GM19397 (cell line): ENCODE data around the gene DLGAP5.

Experiments used
- ATAC-seq: cut with Tn5 transposase; IDR thresholded peaks from one replicate; pipeline ENCODE4 v1.9.1; 2021; ENCODE audit warnings: mild to moderate bottlenecking, moderate library complexity; ENCODE audit not compliant: unreplicated experiment

Gene DLGAP5

DNA sequence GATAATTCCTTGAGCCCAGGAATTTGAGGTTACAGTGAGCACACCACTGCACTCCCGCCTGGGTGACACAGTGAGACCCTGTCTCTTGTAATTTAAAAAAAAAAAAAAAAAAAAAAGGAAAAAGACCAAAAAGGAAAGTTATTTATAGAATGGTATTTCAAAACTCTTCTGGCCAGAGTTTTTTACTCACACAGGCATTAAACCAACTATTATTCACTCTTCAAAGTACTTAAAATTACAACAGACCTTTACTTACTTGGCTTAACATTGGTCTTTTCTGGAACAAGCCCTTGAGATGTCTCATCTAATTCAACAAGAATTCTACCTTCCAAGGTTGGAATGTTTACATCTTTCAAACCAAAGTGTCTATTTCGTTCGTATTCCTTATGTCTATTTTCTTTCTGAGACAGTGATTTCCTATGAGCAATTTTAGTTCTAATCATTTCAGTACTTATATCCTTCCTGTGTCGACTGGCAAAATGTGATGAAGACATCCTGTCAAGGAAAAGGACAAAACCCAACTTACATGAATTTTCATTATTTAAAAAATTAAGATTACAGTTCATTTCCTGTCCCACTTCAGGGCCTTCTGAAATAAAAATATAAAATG is 2.6 kb downstream of the DLGAP5 start:
- no peak for ATAC-seq

DNA sequence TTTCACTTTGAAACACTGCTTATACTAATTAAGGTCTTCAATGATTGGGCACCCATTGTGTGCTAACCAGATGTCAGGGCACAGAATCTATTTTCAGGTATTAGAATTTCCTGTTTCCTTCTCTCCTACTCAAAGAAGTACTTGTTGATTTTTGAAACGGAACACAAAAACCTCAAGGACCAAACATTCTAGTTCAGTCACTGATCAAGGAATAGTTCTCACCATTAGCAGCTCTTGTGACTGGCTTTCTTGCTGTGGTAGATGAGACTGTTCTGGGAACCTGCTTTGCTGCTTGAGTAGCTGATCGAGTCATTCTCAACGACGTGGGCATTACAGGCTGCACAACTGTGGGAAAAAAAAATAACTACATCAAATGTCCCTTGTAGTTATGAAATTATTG is 11.0 kb downstream of the DLGAP5 start:
- ATAC-seq: peak; percentile 61

GRCh38 chr14:55180006-55180405 is 11.4 kb downstream of the DLGAP5 start:
- no peak for ATAC-seq

- ATAC-seq: no peak
Measured at GRCh38 chr14:55170526-55170925, 20.9 kb downstream of the DLGAP5 start.

DNA sequence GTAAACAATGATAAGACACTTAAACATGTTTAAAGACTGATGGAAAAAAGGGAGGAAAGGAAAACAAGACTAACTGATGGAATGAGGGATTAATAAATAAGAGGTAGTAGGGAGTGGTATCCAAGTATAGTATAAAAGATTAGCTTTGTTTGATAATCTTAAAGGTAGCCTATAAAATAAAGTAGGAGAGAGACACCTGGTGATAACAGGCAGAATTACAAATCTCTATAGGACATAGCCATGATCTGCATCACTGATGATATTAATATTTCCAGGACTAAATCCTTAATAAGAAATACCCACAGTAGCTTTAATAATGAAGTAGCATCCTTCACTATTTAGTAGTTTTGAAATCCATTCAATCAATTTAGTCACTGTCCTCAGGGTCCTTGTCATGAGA is 30.4 kb downstream of the DLGAP5 start:
- no peak for ATAC-seq

DNA sequence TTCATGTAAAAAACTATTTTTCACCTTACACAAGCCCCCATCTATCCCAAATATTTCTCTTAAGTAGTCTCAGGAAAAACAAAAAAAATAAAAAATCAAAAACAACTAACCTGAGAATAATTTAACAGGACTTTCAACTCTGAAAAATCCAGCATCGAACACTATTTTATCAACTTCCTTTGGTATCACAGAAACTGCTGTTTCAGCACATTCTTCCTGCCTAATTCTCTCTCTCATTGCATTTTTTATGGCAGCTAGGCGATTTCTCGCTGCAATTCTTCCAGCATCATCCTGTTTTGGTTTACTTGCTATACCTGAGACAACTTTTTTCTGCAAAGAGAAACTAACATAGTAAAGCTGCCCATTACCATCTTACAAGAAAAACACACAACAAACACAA is 33.0 kb downstream of the DLGAP5 start:
- ATAC-seq: no peak

DNA sequence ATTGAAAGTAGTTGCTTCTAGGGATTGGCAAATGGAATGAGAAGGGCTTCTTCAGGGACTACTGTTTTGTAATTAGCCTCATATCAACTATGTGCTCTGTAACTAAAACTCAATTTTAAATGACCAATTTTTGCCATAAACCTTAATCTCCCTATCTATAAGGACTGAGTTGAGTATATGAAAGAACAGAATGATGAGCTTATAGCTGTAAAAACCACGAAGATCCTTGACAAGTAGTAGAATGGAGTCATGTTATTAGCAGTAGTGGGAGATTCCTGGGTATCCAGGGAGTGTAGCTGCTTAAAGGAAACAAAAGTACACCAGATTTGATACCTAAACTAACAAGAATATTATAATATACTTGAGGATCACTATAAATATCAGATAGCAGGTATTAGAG is 34.3 kb downstream of the DLGAP5 start:
- no peak for ATAC-seq

DNA sequence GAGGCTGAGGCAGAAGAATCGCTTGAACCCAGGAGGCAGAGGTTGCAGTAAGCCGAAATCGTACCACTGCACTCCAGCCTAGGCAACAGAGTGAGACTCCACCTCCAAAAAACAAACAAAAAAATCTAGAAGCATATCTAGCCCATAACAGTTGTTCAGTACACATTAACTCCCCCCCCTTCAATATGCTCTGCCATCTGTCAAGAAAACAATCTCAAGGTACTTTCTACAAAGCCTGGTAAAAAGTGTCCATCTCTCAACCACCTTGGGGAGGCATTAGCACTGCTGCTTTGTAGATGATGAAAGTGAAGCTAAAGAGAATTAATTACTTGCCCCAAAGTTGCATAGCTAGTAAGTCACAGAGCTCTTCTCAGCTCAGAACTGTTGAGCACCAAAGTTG is 37.4 kb downstream of the DLGAP5 start:
- no peak for ATAC-seq

DNA sequence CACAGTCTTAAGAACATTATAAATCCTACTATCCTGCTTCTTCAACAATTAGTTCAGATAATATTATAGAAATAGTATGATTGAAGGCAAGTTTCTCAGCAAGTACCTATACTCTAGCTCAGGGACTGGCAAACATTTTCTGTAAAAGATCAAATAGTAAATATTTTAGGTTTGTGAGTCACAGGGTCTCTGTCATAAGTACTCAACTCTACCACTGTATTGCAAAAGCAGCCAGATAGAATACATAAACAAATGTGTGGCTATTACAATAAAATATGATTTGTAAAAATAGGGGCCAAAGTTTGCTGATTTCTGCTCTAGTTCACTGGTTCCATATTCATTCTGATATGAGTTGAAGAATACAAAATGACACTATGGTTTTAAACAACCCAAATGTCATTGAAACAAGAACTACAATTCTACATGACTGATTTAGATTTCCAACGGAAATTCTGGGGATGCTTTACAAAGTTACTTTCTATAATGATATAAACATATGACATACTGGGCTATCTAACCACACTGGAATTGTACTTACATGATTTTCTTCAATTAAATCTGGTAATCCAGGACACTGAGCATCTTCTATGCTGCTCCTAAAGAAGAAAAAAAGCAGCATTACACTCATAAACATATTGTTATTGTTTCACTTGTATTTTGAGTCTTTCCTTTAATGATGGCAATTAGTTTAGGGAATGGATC is 39.2 kb downstream of the DLGAP5 start:
- no peak for ATAC-seq

GRCh38 chr14:55151601-55152000 is 39.8 kb downstream of the DLGAP5 start:
- no peak for ATAC-seq

- no peak for ATAC-seq
Measured at GRCh38 chr14:55146425-55146824, 45.0 kb downstream of the DLGAP5 start.

DNA sequence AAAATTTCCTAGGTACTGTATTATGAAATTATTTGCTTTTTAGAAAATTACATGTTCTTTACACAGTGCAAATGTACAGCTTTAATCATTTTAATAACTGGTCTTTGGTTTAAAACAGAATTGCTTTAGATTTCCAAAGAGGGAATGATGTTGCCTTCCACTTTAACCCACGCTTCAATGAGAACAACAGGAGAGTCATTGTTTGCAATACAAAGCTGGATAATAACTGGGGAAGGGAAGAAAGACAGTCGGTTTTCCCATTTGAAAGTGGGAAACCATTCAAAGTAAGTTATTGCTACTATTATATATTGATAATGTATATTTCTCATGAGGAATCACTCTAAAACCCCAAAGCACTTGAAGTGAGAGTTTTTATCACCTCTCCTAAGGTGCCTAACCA is 48.9 kb downstream of the DLGAP5 start:
- ATAC-seq: no peak

DNA sequence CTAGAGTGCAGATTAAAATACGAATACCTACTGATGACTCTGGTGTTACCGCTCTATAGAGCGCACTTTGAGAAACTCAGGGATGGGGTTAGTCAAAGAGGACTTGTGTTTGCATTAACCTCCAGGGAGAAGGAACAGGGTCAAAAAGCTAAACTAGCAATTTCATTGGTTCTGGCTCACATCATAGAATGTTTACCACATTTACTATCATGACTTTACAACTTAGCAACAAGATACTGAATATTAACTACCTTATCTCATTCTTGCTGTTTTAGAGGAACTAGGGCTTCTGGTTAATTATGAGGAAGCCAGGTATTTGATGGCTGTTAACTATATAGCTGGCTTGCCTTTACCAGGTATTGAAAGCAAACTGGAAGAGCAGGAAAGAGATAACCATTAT is 49.6 kb downstream of the DLGAP5 start:
- no peak for ATAC-seq

DNA sequence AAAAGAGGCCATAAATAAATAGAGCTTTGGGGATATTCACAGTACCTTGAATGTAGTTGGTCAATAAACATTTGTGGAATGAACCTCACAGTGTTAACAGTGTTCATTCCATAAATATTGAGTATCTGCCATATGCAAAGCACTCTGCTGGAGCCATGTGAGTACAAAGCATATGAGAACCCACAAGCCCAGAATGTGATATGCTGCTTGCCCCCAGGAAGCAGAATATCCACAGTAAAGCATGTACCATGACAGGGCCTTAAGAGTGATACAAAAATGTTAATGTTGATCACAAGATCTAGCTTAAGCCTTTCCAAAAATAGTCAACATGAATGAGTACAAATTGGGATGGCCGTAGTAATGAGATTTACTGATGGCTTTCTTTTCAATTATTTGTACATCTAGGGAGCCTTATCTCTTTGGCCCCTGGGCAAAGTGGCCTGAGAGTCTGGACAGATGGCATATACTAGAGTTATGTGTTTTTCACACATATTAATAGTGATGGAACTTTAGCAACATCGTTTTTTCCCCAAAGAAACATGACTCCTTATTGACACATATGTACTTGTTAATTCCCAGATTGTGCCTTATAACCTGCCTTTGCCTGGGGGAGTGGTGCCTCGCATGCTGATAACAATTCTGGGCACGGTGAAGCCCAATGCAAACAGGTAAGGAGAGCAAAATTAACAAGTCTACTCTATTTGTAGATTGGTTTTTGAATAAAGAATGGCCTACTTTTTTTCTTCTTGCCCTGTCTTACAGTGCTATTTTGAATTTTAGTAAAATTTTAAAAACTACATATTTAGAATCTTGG is 51.5 kb downstream of the DLGAP5 start:
- no peak for ATAC-seq

GRCh38 chr14:55139141-55139540 is 52.2 kb downstream of the DLGAP5 start:
- no peak for ATAC-seq

GRCh38 chr14:55138091-55138490 is 53.3 kb downstream of the DLGAP5 start:
- ATAC-seq: no peak

- ATAC-seq: no peak
Measured at GRCh38 chr14:55136885-55137786, 54.2 kb downstream of the DLGAP5 start.

- no peak for ATAC-seq
Measured at GRCh38 chr14:55136241-55136640, 55.1 kb downstream of the DLGAP5 start.

- no peak for ATAC-seq
Measured at GRCh38 chr14:55133416-55133815, 58.0 kb downstream of the DLGAP5 start.

GRCh38 chr14:55131370-55132137 is 59.8 kb downstream of the DLGAP5 start:
- no peak for ATAC-seq
